Measurements from ENCODE around the gene PCNX1. TPM values are rescaled to one million over a fixed set of nuclear protein-coding genes. Genes with fewer than 3 reads are reported as not detected.

The PCNX1 gene
- total RNA-seq, 2 experiments from 2014 or later, result 32.7 to 42.6 TPM

GRCh38 chr14:70926235-70926830, 19.1 kb downstream of the PCNX1 start:
- TF ChIP-seq CTCF (IDR thresholded peaks at IDR 0.05), result no peak
- Mint-ChIP-seq H3K27ac (peak overlapping the region; percentile 17), H3K27me3 (no peaks in the 10 kb centered on the region), H3K4me1 (ENCODE audit: low read depth) (peaks cover 67% of the 10 kb centered on the region), H3K4me3 (no peak overlapping the region), H3K9me3 (no peaks in the 10 kb centered on the region), H3K36me3 (ENCODE audit: low read depth) (no peaks in the 10 kb centered on the region)
- ChIA-PET CTCF (interaction anchor here (0.8 to 1.4 kb wide), 3 partner anchors 8 to 27 kb away, joined by 3 to 5 read pairs (median 3); no protein-coding TSS in a partner anchor), POLR2A (interaction anchor here (1.8 kb wide), 1 partner anchor 19 kb away, joined by 8 read pairs; the partner anchor contains the start of gene PCNX1)
- ATAC-seq, result peak; percentile 52
- intact Hi-C loops (cut with micrococcal nuclease), result no loop called here
- no peak for DNase-seq

GRCh38 chr14:70931008-70931407, 23.7 kb downstream of the PCNX1 start:
- intact Hi-C loops (cut with micrococcal nuclease), result no loop called here
- TF ChIP-seq CTCF (IDR thresholded peaks at IDR 0.05), result no peak
- no peak overlapping the region for H3K27ac Mint-ChIP-seq
- H3K9me3 Mint-ChIP-seq, result no peaks in the 10 kb centered on the region
- no peak overlapping the region for H3K4me3 Mint-ChIP-seq
- no peaks in the 10 kb centered on the region for H3K27me3 Mint-ChIP-seq
- DNase-seq, result no peak
- H3K36me3 Mint-ChIP-seq (ENCODE audit: low read depth), result peaks cover 3% of the 10 kb centered on the region
- ChIA-PET POLR2A (interaction anchor here (0.7 to 1.3 kb wide), 2 partner anchors 10 to 82 kb away, joined by 3 to 4 read pairs; no protein-coding TSS in a partner anchor), CTCF (interaction anchor here (0.8 to 6.8 kb wide), 9 partner anchors 11 to 114 kb away, joined by 3 to 38 read pairs (median 5); partner anchors contain the start of gene PCNX1)
- H3K4me1 Mint-ChIP-seq (ENCODE audit: low read depth), result peaks cover 66% of the 10 kb centered on the region
- no peak for ATAC-seq

- H3K4me1 Mint-ChIP-seq (ENCODE audit: low read depth), result peaks cover 70% of the 10 kb centered on the region
- peaks cover 24% of the 10 kb centered on the region for H3K36me3 Mint-ChIP-seq (ENCODE audit: low read depth)
- peak overlapping the region; percentile 90 for H3K27ac Mint-ChIP-seq
- H3K4me3 Mint-ChIP-seq, result no peak overlapping the region
- H3K27me3 Mint-ChIP-seq, result no peaks in the 10 kb centered on the region
- TF ChIP-seq CTCF (IDR thresholded peaks at IDR 0.05), result no peak
- peaks cover 8% of the 10 kb centered on the region for H3K9me3 Mint-ChIP-seq
- intact Hi-C loops (cut with micrococcal nuclease), result no loop called here
- ChIA-PET POLR2A (interaction anchor here (2.3 kb wide), 1 partner anchor 26 kb away, joined by 6 read pairs; the partner anchor contains the start of gene PCNX1), CTCF (interaction anchor here (1.0 to 6.8 kb wide), 7 partner anchors 9 to 116 kb away, joined by 3 to 38 read pairs (median 7); partner anchors contain the start of gene PCNX1)
- DNase-seq, result no peak
- no peak for ATAC-seq
These were observed 26.8 kb downstream of the PCNX1 start for GRCh38 chr14:70934084-70934483.

- Mint-ChIP-seq H3K27me3 (no peaks in the 10 kb centered on the region), H3K4me1 (ENCODE audit: low read depth) (peaks cover 71% of the 10 kb centered on the region), H3K9me3 (peaks cover 13% of the 10 kb centered on the region), H3K27ac (peak overlapping the region; percentile 90), H3K36me3 (ENCODE audit: low read depth) (peaks cover 30% of the 10 kb centered on the region), H3K4me3 (peak overlapping the region; percentile 53)
- ATAC-seq (peak; percentile 90), DNase-seq (peak; percentile 35)
- POLR2A ChIA-PET, result interaction anchor here (0.5 to 2.3 kb wide), 2 partner anchors 27 to 56 kb away, joined by 3 to 6 read pairs; partner anchors contain the start of gene PCNX1
- TF ChIP-seq CTCF (IDR thresholded peaks at IDR 0.05), result no peak
- CTCF ChIA-PET, result interaction anchor here (1.0 to 6.8 kb wide), 7 partner anchors 9 to 117 kb away, joined by 3 to 38 read pairs (median 7); partner anchors contain the start of gene PCNX1
- intact Hi-C loops (cut with micrococcal nuclease), result no loop called here
These were observed 27.4 kb downstream of the PCNX1 start for GRCh38 chr14:70934502-70935134.

Data from activated CD8-positive, alpha-beta T cell treated with anti-CD3 and anti-CD28 coated beads for 36 hours (primary cell).